Putamen (tissue), 1 donor: ENCODE data around the gene L1CAM.
"Not testable (repeated sequence)": the region's sequence is repeated elsewhere in the genome, so short reads cannot be mapped to it uniquely, and the experiment has no call there.

Experiments used
- DNase-seq: peaks from one replicate; pipeline ENCODE4 v3.0.0-alpha.2; 2016; ENCODE audit warnings: low spot score

Gene L1CAM

GRCh38 chrX:153829799-153830639 is 56.0 kb downstream of the L1CAM start, which contains the start of gene PDZD4:
Gene PDZD4 (minus strand): TSS chrX:153830544. CDS start chrX:153830298, 246 bp downstream.
- DNase-seq: no peak

GRCh38 chrX:153829549-153829798 is 56.5 kb downstream of the L1CAM start:
- DNase-seq: no peak

- DNase-seq: no peak
Observed at GRCh38 chrX:153828723-153829548, 57.0 kb downstream of the L1CAM start.

DNA sequence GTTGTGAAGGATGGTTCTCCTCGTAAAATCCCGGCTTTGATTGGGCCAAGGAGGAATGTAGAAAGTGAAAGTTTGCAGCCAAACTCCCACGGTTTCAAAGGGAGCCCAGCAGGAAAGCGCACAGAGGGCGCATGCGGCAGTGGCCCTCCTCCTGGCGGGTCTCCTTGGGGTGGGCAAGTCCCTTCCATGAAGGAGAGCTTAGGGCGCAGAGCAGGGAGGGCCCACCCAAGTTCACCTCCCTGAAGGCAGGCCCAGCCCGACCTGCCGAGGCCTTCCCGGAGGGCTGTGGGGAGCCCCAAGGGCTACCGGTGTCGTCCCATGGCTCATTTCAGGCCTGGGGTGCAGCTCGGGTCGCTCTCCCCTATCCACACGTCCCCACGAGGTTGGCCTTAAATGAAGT is 57.7 kb downstream of the L1CAM start:
- DNase-seq: no peak

- no peak for DNase-seq
Observed at GRCh38 chrX:153827903-153828302, 58.1 kb downstream of the L1CAM start.

DNA sequence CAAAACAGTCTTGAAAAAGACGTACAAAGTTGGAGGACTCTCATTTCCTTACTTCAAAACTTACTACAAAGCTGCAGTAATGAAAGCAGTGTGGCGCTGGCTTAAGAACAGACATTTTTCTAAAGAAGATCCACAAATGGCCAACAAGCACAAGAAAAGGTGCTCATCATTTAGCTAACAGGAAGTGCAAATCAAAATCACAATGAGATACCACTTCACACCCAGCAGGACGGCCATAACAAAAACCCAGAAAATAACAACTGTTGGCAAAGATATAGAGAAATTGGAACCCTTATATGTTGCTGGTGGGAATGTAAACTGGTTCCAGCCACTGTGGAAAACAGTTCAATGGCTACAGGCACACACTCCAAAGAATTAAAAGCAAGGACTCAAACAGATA is 59.0 kb downstream of the L1CAM start:
- no peak for DNase-seq

DNA sequence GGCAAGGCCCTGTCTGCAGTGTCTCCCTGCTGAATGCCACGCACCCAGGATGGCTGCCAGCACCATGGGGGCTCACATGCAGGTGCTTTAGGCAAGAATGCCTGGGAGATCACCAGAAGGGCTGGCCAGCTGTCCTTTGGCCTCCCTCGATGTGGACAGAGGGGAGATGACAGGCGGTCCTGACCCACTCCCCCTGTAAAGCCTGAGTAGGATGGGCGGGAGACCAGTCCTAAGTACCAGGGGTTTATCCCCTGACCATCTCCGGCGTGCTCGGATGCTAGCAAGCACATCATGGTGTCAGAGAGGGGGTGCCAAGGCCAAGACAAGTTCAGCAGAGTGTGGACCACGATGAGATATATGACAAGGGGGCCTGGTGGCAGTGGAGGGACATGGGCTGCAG is 60.9 kb downstream of the L1CAM start:
- DNase-seq: no peak

- no peak for DNase-seq
Observed at GRCh38 chrX:153824348-153824747, 61.6 kb downstream of the L1CAM start.

- no peak for DNase-seq
Observed at GRCh38 chrX:153821066-153821465, 64.9 kb downstream of the L1CAM start.

DNA sequence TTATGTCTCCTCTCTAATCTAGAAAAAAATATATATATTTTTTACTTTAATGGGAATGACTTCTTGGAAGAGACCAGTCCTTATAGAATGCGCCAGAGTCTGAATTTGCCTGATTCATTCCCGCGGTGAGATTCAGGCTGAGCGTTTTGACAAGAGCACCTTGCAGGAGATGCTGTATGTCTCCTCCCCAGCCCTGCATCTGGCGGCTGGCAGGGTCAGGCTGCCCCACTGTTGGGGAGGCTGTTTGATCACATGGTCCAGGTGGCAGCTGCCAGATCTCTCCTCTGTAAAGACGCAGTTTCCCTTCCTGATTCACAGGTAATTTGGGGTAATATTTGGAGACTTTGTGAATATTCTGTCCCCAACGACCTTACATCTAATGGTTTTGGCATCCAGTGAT is 65.4 kb downstream of the L1CAM start:
- no peak for DNase-seq

DNA sequence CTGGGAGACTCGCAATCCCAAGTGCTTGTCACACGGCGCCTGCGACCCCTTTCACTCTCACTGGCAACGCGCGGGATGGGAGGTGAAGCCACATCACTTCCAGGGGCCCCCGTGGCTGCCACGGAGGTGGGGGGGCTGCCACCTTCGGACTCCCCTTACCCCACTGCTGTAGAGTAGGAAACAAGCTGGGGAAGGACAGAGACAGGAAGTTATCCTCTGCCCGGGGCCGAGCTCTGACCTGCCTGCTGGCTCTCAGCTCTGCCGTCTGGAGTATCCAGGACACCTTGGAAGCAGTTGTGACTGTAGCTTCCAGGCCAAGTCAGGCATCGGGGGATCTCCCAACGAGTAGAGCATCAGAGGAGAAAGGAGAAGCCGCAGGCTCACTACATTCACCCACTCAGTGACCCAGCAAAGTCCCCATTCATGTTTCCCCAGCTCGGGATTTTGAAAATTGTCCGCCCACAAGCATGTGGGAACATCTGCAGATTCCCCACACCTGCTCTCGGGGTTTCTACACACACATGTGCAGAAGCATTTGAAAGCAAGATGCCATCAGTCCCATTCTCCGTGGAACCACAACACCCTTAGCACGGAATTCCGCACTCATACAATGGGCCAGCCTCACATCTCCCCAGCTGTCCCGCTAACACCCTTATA is 66.5 kb downstream of the L1CAM start:
- DNase-seq: no peak

DNA sequence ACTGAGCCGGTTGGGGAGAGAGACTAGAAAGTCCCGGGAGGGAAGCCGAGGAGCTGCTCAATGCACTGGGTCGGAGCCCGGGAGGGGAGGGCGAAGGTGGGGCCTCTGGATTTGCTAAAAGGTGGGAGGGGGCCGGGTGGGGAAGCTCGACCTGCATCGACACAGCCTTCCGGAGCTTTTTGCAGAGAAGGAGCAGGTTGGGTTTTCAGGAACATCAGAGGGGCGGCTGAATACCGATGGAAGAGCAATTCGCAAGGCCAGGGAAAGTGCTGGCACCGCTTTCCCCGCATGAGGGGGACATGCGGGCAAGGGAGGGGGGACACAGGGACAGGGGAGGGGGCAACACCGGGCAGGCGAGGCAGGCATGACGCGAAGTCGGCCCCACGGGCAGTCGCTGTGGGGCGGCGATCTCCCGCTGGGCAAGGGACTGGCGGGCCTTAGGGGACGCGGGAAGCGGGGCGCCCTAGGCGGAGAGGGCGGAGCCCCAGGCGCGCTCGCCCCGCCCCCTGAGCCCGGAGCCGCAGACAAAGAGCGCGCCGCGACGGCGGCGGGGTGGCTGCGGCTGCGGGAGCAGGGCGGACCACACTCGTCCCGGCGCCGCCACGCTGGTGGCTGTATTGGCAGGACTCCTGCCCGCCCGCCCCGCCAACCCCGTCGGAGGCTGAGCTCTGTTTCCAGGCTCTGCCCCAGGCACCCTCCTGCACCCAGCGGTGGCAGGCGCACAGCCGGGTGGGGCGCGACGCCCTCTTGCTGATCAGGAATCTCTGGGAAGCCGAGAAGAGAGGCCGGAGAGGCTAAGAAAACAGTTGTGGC is 67.2 kb downstream of the L1CAM start:
- DNase-seq: no peak

GRCh38 chrX:153818064-153818463 is 67.9 kb downstream of the L1CAM start:
- DNase-seq: not testable (repeated sequence)

DNA sequence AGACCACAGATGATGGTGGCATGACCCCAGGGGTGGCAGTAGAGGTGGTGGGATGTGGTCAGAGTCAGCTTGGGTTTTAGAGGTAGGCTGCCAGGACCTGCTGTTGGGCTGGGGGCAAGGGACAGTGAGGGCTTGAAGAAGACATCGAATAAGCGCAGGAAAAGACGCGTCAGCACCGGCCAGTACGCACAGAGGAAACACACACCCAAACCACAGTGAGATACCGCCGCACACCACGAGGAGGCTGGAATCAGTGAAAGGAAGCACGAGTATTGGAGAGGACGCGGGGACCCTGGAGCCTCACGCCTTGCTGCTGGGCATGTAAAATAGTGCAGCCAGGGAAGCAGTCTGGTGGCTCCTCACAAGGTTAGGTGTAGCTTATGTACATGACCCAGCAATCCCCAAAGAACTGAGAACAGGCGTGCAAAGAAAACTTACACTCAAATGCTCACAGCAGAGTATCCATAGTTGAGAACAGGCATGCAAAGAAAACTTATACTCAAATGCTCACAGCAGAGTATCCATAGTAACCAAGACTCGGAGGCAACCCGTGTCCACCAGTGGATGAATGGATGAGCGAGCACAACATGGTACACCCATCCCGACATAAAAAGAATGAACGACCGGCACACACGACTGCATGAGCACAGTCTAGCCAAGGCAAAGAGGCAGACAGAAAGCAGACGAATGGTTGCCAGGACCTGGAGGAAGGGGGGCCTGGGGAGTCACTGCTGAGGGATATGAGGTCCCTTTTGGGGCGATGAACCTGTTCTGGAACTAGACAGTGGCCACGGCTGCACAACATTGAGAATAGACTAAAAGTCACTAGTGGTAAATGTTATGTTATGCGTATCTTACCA is 68.9 kb downstream of the L1CAM start:
- DNase-seq: no peak

DNA sequence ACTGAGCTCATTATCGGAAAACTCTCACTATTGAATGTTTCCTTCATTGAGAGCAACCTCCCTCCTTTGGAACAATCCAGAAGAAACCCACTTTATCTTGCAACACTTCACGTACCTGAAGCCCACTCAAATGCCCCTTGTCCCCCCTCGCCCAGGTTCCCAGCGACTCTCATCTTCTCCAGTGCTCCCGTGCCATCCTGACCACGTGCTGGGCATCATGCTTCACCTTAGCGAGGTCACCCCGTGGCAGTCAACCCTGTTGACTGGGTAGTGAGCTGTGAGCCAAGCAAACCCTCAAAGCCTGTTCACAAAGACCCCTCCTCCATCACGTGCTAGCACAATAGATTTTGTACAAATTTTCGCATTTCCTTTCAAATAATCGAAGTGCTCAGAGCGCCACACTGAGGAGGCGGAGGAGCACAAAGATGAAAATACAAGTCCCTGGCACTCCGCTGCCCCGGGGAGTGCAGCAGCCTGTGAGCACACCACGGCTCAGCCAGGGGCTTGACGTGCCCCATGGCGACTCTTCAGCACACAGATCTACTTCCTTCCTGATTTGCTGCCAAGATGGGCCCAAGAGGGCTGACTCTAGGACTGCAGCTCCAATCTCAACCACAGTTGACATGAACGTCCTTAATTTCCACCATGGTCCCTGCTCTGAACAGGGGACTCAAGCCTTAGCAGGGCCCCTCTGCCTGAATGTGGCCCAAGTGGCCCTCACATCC is 71.2 kb downstream of the L1CAM start:
- DNase-seq: no peak

- no peak for DNase-seq
Observed at GRCh38 chrX:153813161-153813560, 72.8 kb downstream of the L1CAM start.

- peak; percentile 49 for DNase-seq
Observed at GRCh38 chrX:153812220-153812619, 73.8 kb downstream of the L1CAM start.
